Nephron progenitor cell (in vitro differentiated cells): Measurements from ENCODE around the gene ATRX.

Experiments used
- DNase-seq: peaks from one replicate; pipeline ENCODE4 v3.0.0; 2021
- H3K27ac Mint-ChIP-seq: 2 replicates; pipeline ENCODE4 v1.8.0; 2021; ENCODE audit warnings: mild to moderate bottlenecking, moderate library complexity, mixed read lengths
- H3K27me3 Mint-ChIP-seq: 2 replicates; pipeline ENCODE4 v1.8.0; 2021; ENCODE audit warnings: mild to moderate bottlenecking, low read depth, mixed read lengths; ENCODE audit not compliant: poor library complexity
- H3K36me3 Mint-ChIP-seq: 2 replicates; pipeline ENCODE4 v1.8.0; 2021; ENCODE audit warnings: low read depth, mixed read lengths
- H3K4me1 Mint-ChIP-seq: 2 replicates; pipeline ENCODE4 v1.8.0; 2021; ENCODE audit warnings: mixed read lengths
- H3K4me3 Mint-ChIP-seq: 2 replicates; pipeline ENCODE4 v1.8.0; 2021; ENCODE audit warnings: mild to moderate bottlenecking, moderate library complexity, mixed read lengths
- H3K9me3 Mint-ChIP-seq: 2 replicates; pipeline ENCODE4 v1.8.0; 2021; ENCODE audit warnings: mild to moderate bottlenecking, moderate library complexity, mixed read lengths
- CTCF ChIP-seq: fragments of 200-600 bp; sonication (generic); IDR thresholded peaks from 2 replicates; pipeline ENCODE4 v1.5.0; 2021; ENCODE audit warnings: antibody characterized with exemption

ATRX gene

GRCh38 chrX:77484045-77484444 lies 302.0 kb downstream of the ATRX start:
- Mint-ChIP-seq H3K36me3 (no peaks in the 10 kb centered on the region), H3K4me1 (no peaks in the 10 kb centered on the region), H3K4me3 (no peak overlapping the region), H3K27ac (no peak overlapping the region), H3K9me3 (peaks cover 67% of the 10 kb centered on the region), H3K27me3 (peaks cover 3% of the 10 kb centered on the region)
- no peak for TF ChIP-seq CTCF
- no peak for DNase-seq

- Mint-ChIP-seq H3K9me3 (peaks cover 29% of the 10 kb centered on the region), H3K36me3 (no peaks in the 10 kb centered on the region), H3K4me1 (no peaks in the 10 kb centered on the region), H3K27me3 (peaks cover 5% of the 10 kb centered on the region), H3K4me3 (no peak overlapping the region), H3K27ac (no peak overlapping the region)
- no peak for DNase-seq
- no peak for TF ChIP-seq CTCF
These were observed 330.6 kb downstream of the ATRX start for GRCh38 chrX:77455437-77455836.
